HG03432 (cell line): ENCODE results near the gene SLC25A24.

Source experiments
- ATAC-seq: cut with Tn5 transposase; IDR thresholded peaks from one replicate; pipeline ENCODE4 v1.9.1; 2021; ENCODE audit warnings: mild to moderate bottlenecking, moderate library complexity; ENCODE audit not compliant: unreplicated experiment

SLC25A24 gene

GRCh38 chr1:108107658-108108057, 92.5 kb downstream of the SLC25A24 start:
- ATAC-seq, result no peak

- no peak for ATAC-seq
Measured at GRCh38 chr1:108106775-108107174, 93.4 kb downstream of the SLC25A24 start.

GRCh38 chr1:108100148-108100547, 100.0 kb downstream of the SLC25A24 start:
- ATAC-seq, result no peak

- ATAC-seq, result no peak
Measured at GRCh38 chr1:108097018-108097417, 103.1 kb downstream of the SLC25A24 start.

- no peak for ATAC-seq
Measured at GRCh38 chr1:108096089-108096488, 104.1 kb downstream of the SLC25A24 start.

GRCh38 chr1:108089477-108089876, 110.7 kb downstream of the SLC25A24 start:
- no peak for ATAC-seq

- no peak for ATAC-seq
Measured at GRCh38 chr1:108085628-108086027, 114.5 kb downstream of the SLC25A24 start.

GRCh38 chr1:108084866-108085477, 115.2 kb downstream of the SLC25A24 start:
- no peak for ATAC-seq
